Upper lobe of left lung (tissue), 6 donors: Measurements from ENCODE around the gene AMDHD2. TPM values are rescaled to one million over a fixed set of nuclear protein-coding genes. Genes with fewer than 3 reads are reported as not detected.

Experiments
- ATAC-seq, 2 donors: fragments of 200-7000 bp; cut with Tn5 transposase; one replicate each; pipeline ENCODE4 v1.9.1; 2022; ENCODE audit warnings: mild to moderate bottlenecking in 2 of 2, moderate library complexity in 2 of 2; ENCODE audit not compliant: low FRiP score in 2 of 2
- DNase-seq, 2 donors: peaks; one replicate each; pipeline ENCODE4 v3.0.0-alpha.2; 2019 to 2020
- H3K27ac ChIP-seq, 4 donors: fragments of 200-600 bp; sonication (generic); one replicate each; pipeline ENCODE4 v1.5.1; 2016 to 2019
- H3K27me3 ChIP-seq, 4 donors: fragments of 200-600 bp; sonication (generic); one replicate each; pipeline ENCODE4 v1.5.1; 2017 to 2019
- H3K36me3 ChIP-seq, 4 donors: fragments of 200-600 bp; sonication (generic); one replicate each; pipeline ENCODE4 v1.5.1; 2016 to 2019
- H3K4me1 ChIP-seq, 4 donors: fragments of 200-600 bp; sonication (generic); one replicate each; pipeline ENCODE4 v1.5.1; 2018 to 2019
- H3K4me3 ChIP-seq, 4 donors: fragments of 200-600 bp; sonication (generic); one replicate each; pipeline ENCODE4 v1.5.1; 2017 to 2019; ENCODE audit warnings: mild to moderate bottlenecking in 2 of 4, moderate library complexity in 1 of 4
- H3K9me3 ChIP-seq, 4 donors: fragments of 200-600 bp; sonication (generic); one replicate each; pipeline ENCODE4 v1.5.1; 2018 to 2019
- CTCF ChIP-seq, 6 experiments: fragments of 450-650 bp in 4 of 6; fragments of 200-600 bp in 2 of 6; sonication (generic) in 2 of 6; IDR thresholded peaks; one replicate each; pipeline ENCODE4 v1.5.1; 2016 to 2019; ENCODE audit warnings: antibody characterized with exemption in 6 of 6
- EP300 ChIP-seq, 4 donors: sonication (generic); formaldehyde crosslinking; IDR thresholded peaks; one replicate each; pipeline ENCODE4 v1.5.1; 2017; ENCODE audit warnings: antibody characterized with exemption in 4 of 4, control low read depth in 2 of 4
- POLR2A ChIP-seq, 4 donors: fragments of 450-650 bp; IDR thresholded peaks; one replicate each; pipeline ENCODE4 v1.5.1; 2016 to 2017; ENCODE audit warnings: antibody characterized with exemption in 4 of 4, mild to moderate bottlenecking in 2 of 4
- POLR2AphosphoS5 ChIP-seq, 2 donors: sonication (generic); formaldehyde crosslinking; IDR thresholded peaks; one replicate each; pipeline ENCODE4 v1.5.1; 2017; ENCODE audit warnings: antibody characterized with exemption in 2 of 2
- WGBS, 2 donors: methylation state at CpG; one replicate each; pipeline ENCODE4 v1.1.5; 2017 to 2018; 5-methylcytosine and 5-hydroxymethylcytosine counted together
- total RNA-seq, 6 donors: library from RNA; depleted of rRNA in 4 of 6; stranded (reverse); fragments of >200 nt in 4 of 6; gene quantifications; one replicate each; pipeline versions ENCODE4 v1.1.0 to v1.2.1, GENCODE V29; 2016 to 2021
- donor health status: DM: no; HTN: no; CAD: no; lungs with moderate emphysema.
- donor health status: DM: no; HTN: yes; CAD: no; lungs with severe emphysema.

AMDHD2 gene
- total RNA-seq, 6 donors from 2014 or later, result 33.0 to 126 (median 68.4) TPM

- TF ChIP-seq POLR2AphosphoS5 (IDR thresholded peaks at IDR 0.05) (peak in 1 of 2 donors; percentile 45), EP300 (IDR thresholded peaks at IDR 0.05) (peak; percentile 58 to 97 (median 88)), CTCF (IDR thresholded peaks at IDR 0.05) (no peak), POLR2A (IDR thresholded peaks at IDR 0.05) (no peak)
- ATAC-seq, result no peak
- H3K4me1 ChIP-seq, result peaks cover 19 to 46% (median 39%) of the 10 kb centered on the region in 4 donors
- 70 to 93% methylated on average over 5 of the region's 5 CpGs for WGBS, 2 donors
- no peaks in the 10 kb centered on the region for H3K9me3 ChIP-seq
- H3K4me3 ChIP-seq, result no peak overlapping the region
- peak in 1 of 2 donors; percentile 84 for DNase-seq
- H3K27me3 ChIP-seq, result no peaks in the 10 kb centered on the region
- H3K27ac ChIP-seq, result peak overlapping the region; percentile 30 to 69 (median 44)
- peaks cover 0 to 50% (median 18%) of the 10 kb centered on the region in 4 donors for H3K36me3 ChIP-seq
These were observed 25.6 kb upstream of the AMDHD2 start for GRCh38 chr16:2494616-2495015.

- H3K36me3 ChIP-seq, result peaks cover 0 to 50% (median 20%) of the 10 kb centered on the region in 4 donors
- 75 to 90% methylated on average over 5 of the region's 5 CpGs for WGBS, 2 donors
These were observed 25.1 kb upstream of the AMDHD2 start for GRCh38 chr16:2495041-2495440.

GRCh38 chr16:2496223-2497115 lies 23.7 kb upstream of the AMDHD2 start:
- Histone ChIP-seq H3K4me1 (peaks cover 25 to 61% (median 47%) of the 10 kb centered on the region in 4 donors), H3K4me3 (no peak overlapping the region), H3K27ac (peak overlapping the region in 2 of 4 donors; percentile 71 to 75), H3K36me3 (peaks cover 0 to 47% (median 18%) of the 10 kb centered on the region in 4 donors), H3K27me3 (no peaks in the 10 kb centered on the region), H3K9me3 (no peaks in the 10 kb centered on the region)
- WGBS, 2 donors, result 95 to 96% methylated on average over 38 to 42 of the region's 62 CpGs
- TF ChIP-seq POLR2AphosphoS5 (IDR thresholded peaks at IDR 0.05) (no peak), EP300 (IDR thresholded peaks at IDR 0.05) (no peak), POLR2A (IDR thresholded peaks at IDR 0.05) (no peak), CTCF (IDR thresholded peaks at IDR 0.05) (no peak)
- ATAC-seq (no peak), DNase-seq (peak in 1 of 2 donors; percentile 81)

More at GRCh38 chr16:2495041-2495440, 25.1 kb upstream of the AMDHD2 start:
- Histone ChIP-seq H3K9me3 (no peaks in the 10 kb centered on the region), H3K27me3 (no peaks in the 10 kb centered on the region), H3K27ac (peak overlapping the region in 2 of 4 donors; percentile 30 to 69), H3K4me3 (no peak overlapping the region), H3K4me1 (peaks cover 19 to 50% (median 41%) of the 10 kb centered on the region in 4 donors)
- DNase-seq, result no peak
- no peak for ATAC-seq
- TF ChIP-seq POLR2A (IDR thresholded peaks at IDR 0.05) (no peak), POLR2AphosphoS5 (IDR thresholded peaks at IDR 0.05) (no peak), CTCF (IDR thresholded peaks at IDR 0.05) (no peak), EP300 (IDR thresholded peaks at IDR 0.05) (no peak)

GRCh38 chr16:2497116-2497630 lies 23.0 kb upstream of the AMDHD2 start:
- Histone ChIP-seq H3K4me3 (no peak overlapping the region), H3K9me3 (no peaks in the 10 kb centered on the region), H3K27me3 (no peaks in the 10 kb centered on the region), H3K4me1 (peaks cover 28 to 68% (median 54%) of the 10 kb centered on the region in 4 donors), H3K36me3 (peaks cover 0 to 52% (median 18%) of the 10 kb centered on the region in 4 donors), H3K27ac (peak overlapping the region in 2 of 4 donors; percentile 71 to 75)
- 69 to 74% methylated on average over 5 to 14 of the region's 21 CpGs for WGBS, 2 donors
- ATAC-seq (peak in 1 of 2 donors; percentile 28), DNase-seq (peak; percentile 72 to 86)
- TF ChIP-seq POLR2A (IDR thresholded peaks at IDR 0.05) (no peak), POLR2AphosphoS5 (IDR thresholded peaks at IDR 0.05) (no peak), EP300 (IDR thresholded peaks at IDR 0.05) (no peak), CTCF (IDR thresholded peaks at IDR 0.05) (no peak)
